HG02759 (cell line): ENCODE measurements around the gene FARP1.

Experiments
- ATAC-seq: cut with Tn5 transposase; IDR thresholded peaks from one replicate; pipeline ENCODE4 v1.9.1; 2021; ENCODE audit warnings: mild to moderate bottlenecking, moderate library complexity; ENCODE audit not compliant: unreplicated experiment

The FARP1 gene

DNA sequence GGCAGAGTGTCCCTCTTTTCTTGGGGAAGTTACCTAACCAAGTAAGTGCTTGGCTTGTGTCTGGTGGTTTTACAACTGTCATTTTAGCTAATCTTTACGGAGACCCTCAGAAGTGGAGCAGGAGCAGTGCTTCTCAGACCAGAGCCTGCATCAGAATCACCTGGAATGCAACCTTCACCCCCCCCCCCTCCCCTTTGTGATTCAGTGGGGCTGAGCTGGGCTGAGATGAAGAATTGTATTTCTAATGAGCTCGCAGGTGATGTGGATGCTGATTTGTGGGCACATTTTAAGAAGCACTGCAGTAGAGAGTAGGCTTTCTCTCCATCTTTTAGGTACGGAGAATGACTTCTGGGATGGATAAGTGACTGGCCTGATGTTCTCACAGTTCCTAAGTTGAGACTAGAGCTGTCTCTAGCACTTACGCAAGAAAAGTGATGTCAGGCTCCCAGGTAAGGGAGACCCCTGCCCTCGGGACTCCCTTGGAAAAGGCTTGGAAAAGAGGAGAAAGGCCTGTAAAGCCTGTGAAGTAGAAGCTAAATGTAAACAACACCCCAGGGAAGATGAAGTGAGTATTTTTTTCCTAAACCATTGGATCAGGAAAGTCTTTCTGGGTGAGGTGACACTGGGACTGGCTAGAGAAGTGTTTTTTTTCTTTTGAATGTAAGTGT lies 57.5 kb downstream of the FARP1 start:
- ATAC-seq = no peak

DNA sequence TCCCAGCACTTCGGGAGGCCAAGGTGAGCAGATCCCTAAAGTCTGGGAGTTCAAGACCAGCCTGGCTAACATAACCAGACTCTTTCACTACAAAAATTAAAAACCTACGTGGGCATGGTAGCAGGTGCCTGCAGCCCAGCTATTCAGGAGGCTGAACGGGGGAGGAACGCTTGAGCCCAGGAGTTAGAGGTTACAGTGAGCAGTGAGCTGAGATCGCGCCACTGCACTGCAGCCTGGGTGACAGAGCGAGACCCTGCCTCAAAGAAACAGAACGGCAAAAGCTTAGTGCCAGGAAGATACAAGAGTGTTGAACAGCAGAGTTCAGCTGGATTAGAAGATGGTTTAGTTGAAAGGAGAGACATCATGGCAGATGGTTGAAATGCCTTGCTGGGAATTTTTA lies 58.3 kb downstream of the FARP1 start:
- ATAC-seq = no peak

DNA sequence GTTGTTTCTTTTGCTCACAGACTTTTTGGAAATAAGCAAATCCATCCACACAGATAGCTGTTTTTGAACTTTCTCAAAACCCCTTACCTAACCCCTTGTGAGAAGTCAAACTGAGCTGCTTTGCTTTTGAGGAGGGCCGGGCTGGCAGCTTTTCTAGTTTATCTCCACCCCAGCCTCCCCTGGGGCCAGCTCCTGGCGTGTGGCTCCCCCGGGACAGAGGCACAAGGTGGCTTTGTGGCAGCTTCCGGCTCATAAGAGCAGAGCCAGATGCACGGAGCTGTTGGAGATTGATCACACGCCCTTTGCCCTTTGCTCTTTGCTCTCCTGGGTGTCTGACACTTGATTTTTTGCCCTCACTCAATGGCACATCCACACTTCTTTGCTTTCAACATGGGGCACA lies 59.1 kb downstream of the FARP1 start:
- peak; percentile 43 for ATAC-seq

DNA sequence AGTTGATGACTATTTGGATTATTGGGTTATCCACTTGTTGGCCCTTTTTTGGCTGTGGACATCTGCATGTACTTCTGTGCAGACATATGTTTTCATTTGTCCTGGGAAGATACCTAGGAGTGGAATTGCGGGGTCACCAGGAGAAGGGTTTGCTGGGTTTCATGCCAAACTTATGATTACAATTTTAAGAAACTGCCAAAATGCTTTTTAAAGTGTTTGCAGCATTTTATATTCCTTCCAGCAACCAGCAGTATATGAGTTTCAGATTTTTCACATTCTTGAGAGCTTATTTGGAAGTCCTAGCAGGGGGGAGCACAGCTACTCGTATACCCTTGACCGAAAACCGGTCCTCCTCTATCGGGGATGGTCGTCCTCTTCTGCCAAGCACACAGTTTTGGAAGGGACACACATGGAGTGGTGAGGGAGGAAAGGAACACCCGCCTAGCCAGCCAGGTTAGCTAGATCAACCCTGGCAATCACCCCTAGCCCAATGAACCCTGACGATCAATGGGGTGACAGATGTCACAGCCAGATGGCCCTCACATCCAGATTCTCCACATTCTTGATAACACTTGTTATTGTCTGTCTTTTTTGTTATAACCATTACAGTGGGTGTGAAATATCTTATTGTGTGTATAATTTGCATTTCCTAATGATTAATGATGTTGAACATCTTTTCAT lies 60.9 kb downstream of the FARP1 start:
- ATAC-seq = no peak

DNA sequence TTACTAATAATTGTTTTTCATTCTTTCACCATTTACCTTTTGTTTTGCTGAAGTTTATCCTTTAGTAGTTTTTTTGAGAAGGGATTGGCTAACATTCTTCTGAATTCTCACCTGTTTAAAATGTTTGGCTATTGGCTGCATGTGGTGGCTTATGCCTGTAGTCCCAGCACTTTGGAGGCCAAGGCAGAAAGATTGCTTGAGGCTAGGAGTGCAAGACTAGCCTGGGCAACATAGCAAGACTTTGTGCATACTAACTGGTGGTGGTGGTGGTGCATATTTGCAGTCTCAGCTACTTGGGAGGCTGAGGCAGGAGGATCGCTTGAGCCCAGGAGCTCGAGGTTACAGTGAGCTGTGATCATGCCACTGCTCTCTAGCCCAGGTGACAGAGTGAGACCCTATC lies 61.7 kb downstream of the FARP1 start:
- no peak for ATAC-seq

DNA sequence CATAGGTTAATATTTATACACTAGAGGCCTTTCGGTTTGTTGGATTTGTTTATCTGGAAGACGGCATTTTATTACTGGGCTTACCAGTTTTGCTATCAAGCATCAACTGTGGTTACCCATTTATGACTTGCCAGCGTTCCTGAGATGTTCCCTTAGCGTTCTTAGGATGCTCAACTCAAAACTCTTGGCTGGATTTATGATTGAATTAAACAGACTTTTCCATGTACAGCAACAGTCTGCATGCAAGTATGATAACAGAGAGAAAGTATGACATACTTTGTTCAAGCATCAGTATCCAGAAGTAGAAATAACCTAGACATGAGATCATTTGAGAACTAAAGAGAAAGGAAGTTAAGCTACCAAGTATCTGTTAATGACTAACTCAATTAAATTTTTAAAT lies 64.1 kb downstream of the FARP1 start:
- ATAC-seq = no peak

DNA sequence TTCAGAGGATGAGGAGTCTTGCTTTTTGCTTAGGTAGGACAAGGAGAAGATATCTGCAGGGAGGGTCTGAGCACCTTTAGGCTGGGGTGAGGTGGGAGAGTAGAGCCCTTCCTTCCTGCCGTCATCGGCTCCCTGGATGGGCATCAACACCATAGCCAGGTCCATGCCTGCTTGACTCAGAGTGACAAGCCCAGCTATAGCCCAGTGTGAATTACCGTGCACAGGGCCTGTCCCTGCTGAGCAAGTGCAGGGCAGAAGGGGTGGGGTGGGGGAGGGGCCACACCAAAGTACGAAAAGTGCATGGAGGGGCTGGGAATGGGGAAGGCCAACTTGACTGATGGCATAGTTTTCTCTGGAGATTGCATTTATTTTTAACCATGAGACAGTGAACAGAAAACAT lies 64.5 kb downstream of the FARP1 start:
- no peak for ATAC-seq

DNA sequence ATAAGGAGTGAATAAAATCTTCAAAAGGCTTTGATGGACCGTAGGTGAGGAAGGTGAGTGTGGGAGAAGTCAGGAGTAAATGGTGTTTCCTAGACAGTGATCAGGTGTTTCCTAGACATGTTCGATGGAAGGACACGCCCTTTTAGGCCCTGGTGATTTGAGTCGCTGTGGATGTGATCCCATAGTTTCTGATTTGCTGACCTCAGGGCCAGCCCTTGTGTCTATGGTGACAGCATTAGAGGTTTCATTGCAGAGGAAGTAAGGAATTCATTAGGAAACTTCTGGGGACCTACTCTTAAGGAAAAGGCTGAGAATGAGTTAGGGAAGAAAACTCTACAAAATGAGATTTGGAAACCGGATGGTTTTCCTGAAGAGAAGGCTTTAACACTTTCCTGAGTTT lies 65.7 kb downstream of the FARP1 start:
- no peak for ATAC-seq

DNA sequence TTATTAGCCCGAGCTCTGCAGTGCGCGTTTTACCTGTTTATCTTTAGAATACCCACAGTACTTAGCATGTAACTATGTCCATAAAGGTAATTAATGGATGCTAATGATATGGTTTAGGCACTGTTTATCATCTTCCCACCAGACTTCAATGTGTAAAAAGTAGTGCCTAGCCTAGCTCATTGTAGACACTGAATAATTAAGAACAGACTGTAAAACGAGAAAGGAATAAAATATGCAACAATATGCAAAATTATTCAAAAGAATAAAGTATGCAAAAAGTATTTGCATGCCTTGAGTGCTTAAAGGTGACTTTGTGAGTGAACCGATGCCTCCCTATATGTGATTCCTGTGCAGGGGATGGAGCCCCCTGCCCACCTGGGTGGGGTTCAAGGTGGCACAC lies 69.9 kb downstream of the FARP1 start:
- no peak for ATAC-seq

DNA sequence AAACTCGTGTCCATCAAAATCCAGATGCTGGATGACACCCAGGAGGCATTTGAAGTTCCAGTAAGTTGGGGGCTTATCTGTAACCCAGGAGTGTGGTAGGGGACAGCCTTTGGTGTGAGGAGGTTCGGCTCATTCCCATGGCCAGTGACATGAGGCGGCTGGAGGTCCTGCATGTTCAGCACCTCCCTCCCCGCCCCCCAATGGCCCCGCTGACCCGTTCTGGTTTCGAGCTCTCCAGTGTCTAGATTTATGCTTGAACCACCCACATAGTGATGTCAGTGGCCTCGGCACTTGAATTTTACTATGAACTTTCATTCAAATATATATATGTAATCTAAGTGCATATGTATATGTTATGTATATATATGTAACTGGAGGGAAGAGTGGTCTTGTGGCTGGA lies 70.5 kb downstream of the FARP1 start:
- no peak for ATAC-seq

DNA sequence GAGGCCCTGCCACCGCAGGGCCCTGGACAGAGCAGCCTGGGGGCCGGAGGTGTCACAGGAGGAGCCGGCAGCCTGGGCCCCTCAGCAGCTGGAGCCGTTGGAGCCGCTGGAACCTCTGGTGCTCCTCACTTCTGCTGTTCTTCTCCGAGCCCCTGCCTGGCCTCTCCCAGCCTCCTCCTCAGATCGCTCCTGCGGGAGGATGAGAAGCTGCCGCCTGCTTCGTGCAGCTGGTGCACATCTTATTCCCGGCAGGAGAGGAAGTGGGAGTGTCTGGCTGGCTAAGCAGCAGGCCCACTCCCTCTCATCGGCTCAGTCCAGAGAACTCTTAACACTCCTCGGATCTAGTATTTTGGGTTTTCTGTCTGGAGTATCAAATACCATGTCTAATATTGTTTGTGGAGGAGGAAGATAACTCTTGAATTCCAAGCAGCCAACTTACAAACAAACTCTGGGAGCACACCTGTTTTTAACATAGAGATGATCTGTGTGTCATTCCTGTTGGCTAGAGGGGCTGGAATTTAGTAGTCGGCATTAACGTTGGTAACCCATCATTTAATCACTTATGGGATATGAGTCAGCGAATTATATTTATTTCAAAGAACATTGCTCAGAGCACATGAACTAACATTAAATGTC lies 71.2 kb downstream of the FARP1 start:
- no peak for ATAC-seq

DNA sequence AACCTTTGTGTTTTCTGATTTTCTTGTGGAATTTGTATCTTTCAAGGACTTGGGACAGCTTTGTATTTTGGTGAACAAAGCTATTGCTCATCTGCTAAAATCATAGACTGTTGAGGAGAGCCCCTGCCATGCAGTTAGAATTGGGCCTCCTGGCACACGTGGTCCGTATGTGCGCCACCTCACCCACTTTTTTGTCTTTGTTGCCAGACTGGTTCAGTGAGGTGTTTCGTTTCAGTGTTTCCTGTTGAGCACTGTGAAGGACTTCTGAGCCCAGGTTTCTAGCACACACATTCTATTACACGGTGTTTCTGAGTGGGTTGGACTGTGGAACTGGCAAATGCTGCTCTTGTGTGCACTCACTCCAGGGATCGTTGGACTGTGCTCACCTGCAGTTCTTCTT lies 71.8 kb downstream of the FARP1 start:
- no peak for ATAC-seq

DNA sequence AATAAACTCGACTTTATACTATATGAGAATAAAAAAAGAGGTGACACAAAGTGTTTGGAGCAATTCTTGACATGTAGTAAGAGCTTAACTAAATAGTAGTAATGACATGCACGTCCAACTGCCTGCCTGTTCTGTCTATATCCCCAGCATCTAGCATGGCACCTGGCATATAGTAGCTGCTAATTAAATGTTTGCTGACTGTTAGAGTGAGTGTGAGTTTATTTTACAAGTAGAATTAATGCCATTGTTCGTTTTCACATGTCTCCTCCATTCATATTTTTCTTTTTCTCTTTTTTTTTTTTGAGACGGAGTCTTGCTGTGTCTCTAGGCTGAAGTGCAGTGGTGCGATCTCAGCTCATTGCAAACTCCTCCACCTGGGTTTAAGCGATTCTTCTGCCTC lies 72.6 kb downstream of the FARP1 start:
- ATAC-seq = no peak

DNA sequence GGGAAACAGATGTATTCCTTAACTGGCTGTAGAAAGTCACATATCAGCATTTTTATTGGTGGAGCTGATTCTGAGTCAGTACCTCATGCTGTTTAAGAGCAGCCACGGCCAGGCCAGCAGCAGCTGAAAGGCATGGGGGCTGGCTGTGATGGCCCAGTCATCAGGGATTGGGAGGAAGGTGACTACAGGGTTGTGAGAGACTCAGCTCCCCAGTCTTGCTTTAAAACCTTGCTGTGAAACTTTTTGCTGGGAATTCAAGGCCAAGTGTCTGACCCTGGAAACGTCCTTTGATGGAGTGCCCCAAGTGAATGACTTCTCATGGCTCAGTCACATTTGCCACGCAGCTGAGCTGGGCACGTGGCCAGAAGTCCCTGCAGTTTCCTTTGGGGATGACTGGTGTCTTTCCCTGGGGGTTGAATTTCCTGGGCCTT lies 73.3 kb downstream of the FARP1 start:
- ATAC-seq = no peak

DNA sequence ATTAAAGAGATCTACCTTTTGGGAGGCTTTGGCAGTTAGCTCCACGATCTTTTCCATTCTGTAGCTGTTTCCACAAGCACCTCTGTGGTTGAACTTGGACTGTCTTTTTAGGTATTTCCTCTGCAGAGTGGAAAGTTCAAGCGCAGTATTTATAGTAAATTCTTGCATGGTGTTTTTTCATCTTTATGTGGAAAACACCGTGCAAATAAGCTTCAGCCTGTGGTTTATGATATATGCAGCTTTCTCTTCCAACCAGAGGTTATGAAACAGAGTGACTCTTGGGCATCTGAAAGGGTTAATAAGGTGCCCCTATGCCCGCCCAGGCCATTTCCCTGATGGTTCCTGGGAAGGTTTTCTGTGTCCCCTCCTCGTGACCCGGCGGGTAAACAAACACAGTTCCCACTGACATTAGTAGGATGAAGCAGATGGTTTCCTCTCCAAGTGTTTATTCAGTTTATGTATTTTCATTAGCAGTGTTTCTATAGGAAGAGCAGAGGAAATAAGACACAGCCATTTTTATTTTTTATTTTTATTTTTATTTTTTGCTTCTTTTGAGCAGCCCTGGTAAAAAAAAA lies 73.9 kb downstream of the FARP1 start:
- no peak for ATAC-seq

DNA sequence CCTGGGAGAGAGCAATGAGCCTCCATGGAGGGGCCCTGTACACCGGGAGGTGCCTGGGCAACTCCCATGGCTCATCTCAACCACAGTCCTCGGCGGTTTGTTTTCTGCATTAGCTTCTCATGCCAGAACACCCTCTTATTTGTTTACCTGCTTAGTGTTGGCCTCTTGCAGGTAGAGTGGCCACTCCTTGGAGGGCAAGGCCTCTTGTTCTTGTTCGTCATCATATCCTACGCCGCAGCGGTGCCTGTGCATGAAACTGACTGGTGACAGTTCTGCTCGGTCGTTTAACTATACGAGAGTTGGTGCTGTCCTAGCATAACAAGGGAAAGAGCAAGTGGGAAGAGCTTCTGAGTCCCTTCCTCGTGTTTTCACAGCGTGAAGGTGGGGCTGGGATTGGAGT lies 74.7 kb downstream of the FARP1 start:
- no peak for ATAC-seq

DNA sequence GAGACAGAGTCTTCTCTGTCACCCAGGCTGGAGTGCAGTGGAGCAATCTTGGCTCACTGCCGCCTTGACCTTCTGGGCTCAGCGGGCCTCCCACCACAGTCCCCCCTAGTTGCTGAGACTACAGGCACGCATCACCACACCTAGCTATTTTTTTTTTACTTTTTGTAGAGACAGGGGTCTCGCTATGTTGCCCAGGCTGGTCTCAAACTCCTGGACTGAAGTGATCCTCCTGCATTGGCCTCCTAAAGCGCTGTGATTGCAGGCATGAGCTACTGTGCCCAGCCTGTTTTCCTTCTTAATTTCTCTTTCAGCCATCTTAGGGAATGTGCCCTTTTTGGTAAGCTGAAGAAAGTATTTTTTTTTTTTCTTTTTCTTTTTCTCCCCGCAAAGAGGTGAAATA lies 76.8 kb downstream of the FARP1 start:
- ATAC-seq = no peak

DNA sequence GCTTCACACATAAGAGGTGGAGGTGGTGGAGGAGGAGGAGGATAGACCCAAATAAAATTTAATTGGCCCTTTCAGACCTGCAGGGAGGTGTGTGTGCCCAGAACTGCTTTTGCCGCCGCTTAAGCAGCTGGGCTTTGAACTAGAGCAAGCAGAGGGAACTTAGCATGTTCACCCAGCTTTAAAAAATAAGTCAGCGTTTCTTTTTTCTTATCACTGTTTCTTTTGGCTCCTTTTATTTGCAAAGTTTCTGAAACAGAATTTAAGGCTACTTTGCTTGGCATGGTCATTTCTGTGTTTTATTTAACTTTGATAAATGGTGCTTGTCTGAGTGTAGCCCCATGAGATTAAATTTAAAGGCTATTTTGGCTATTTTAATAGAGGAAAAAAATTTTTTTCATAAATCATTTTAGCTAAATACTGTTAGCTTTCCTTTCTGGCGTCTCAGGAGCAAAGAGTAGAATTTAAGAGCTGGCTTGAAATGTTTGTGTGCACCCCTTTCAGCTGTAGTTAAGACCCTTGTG lies 77.4 kb downstream of the FARP1 start:
- ATAC-seq = no peak

DNA sequence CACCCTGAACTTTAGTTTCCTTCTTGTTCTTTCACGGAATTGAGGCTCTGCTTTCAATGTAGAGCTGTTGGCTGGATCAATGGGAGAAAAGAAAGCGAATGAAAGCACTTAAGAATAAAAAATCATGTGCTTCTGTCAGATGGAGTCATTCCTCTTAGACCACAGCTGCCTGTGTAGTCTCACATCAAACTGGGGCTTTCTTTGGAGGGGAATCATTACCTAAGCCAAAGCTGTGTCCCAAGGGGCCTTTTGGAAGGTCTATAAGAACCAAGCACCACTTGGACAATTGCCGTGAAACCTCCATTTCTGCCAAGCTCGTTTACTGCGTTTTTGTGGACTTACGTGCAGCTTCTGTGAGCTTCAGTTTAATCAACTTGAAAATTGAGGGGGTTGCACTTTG lies 78.3 kb downstream of the FARP1 start:
- ATAC-seq = no peak

DNA sequence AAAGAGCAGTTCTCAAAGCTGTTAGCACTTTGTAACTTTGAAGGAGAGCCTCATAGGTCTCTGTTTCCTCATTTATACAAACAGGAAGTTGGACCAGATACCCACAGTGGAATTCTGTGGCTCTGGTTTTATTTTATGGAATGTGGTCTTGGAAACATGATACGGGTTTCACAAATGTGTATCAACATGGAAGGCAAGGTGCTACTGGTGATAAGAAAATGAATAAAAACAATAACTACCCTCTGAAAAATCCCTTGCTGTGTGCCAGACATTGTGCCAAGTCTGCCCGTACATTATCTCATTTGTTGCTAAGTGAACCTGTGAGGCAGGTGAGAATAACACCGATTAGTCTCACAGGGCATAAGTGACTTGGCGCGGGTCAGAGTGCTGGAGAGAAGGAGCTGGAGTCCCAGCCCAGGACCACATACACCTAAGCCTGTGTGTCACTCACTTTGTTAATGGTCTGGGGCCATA lies 79.2 kb downstream of the FARP1 start:
- no peak for ATAC-seq

DNA sequence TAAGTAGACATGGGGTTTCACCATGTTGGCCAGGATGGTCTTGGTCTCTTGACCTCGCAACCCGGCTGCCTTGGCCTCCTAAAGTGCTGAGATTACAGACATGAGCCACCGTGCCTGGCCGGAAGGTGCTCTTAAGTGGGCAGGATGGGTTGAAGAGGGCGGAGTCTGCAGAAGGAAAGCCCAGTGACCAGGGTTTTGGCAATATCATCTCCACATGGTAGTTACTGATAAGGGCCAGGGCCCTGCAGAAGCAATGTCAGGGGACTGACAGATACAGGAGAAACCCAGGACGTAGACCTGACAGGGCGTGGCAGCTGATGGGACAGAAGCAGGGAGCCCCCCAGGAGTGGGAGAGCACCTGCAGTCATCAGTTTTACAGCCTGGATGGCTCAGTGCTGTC lies 79.9 kb downstream of the FARP1 start:
- ATAC-seq = no peak

DNA sequence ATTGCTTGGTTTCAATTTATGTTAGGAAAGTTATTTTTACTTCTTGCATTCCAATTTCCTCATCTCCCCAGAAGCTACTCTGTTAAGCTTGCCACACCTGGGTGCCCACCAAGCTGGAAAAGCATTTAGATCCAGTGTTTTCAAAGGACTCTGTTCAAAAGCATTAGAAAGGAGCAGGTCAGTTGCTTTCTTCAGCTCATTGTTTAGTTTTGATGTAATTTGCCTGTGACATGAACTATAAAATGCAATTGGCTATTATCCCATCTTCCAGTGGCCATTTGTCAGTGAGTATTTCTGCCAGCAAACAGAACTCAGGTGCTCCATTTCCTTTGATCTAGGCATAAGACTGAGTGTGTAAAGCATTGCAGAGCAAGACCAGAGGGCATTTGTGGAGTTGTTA lies 80.8 kb downstream of the FARP1 start:
- ATAC-seq = no peak
